Activated CD4-positive, alpha-beta memory T cell treated with anti-CD3 and anti-CD28 coated beads for 36 hours (primary cell): ENCODE results near the gene CSGALNACT2. TPM values are rescaled to one million over a fixed set of nuclear protein-coding genes. Genes with fewer than 3 reads are reported as not detected.

Experiments
- CTCF ChIA-PET: fragments of 350-600 bp; sonication (Branson Sonifier 250); formaldehyde crosslinking; loops from one replicate; lab custom pipeline; 2021; ENCODE audit warnings: antibody characterized with exemption, inconsistent platforms; lab: Charles Lee
- POLR2A ChIA-PET: fragments of 350-600 bp; sonication (Branson Sonifier 250); formaldehyde crosslinking; loops from one replicate; lab custom pipeline; 2021; ENCODE audit warnings: antibody characterized with exemption; lab: Charles Lee
- DNase-seq: peaks from one replicate; pipeline ENCODE4 v3.0.0-alpha.2; 2020
- H3K27ac Mint-ChIP-seq: one replicate; pipeline ENCODE4 v1.8.0; 2021; ENCODE audit warnings: mixed read lengths
- H3K27me3 Mint-ChIP-seq: one replicate; pipeline ENCODE4 v1.8.0; 2021; ENCODE audit warnings: mixed read lengths
- H3K36me3 Mint-ChIP-seq: one replicate; pipeline ENCODE4 v1.8.0; 2021; ENCODE audit warnings: mixed read lengths
- H3K4me1 Mint-ChIP-seq: one replicate; pipeline ENCODE4 v1.8.0; 2021; ENCODE audit warnings: low read depth, mixed read lengths
- H3K4me3 Mint-ChIP-seq: one replicate; pipeline ENCODE4 v1.8.0; 2021; ENCODE audit warnings: mild to moderate bottlenecking, mixed read lengths
- H3K9me3 Mint-ChIP-seq: one replicate; pipeline ENCODE4 v1.8.0; 2021; ENCODE audit warnings: mixed read lengths
- intact Hi-C: fragments of 100-400 bp; cut with micrococcal nuclease; formaldehyde crosslinking; loops from one replicate; pipeline ENCODE4 v1.15.1; 2023
- total RNA-seq, 2 experiments: library from RNA; stranded (reverse); gene quantifications; one replicate each; pipeline ENCODE4 v1.2.3, GENCODE V29; 2021

Gene CSGALNACT2
- total RNA-seq, 2 experiments from 2014 or later, result 30.2 to 32.3 TPM

GRCh38 chr10:43156590-43157341 lies 18.5 kb downstream of the CSGALNACT2 start:
- Mint-ChIP-seq H3K27ac (no peak overlapping the region), H3K4me1 (peaks cover 60% of the 10 kb centered on the region), H3K27me3 (no peaks in the 10 kb centered on the region), H3K36me3 (peaks cover 14% of the 10 kb centered on the region), H3K9me3 (no peaks in the 10 kb centered on the region), H3K4me3 (no peak overlapping the region)
- ChIA-PET CTCF (interaction anchor here (1.7 kb wide), 1 partner anchor 45 kb away, joined by 3 read pairs; no protein-coding TSS in a partner anchor), POLR2A (no interaction called here)
- intact Hi-C loops, result no loop called here
- DNase-seq, result no peak

- intact Hi-C loops, result no loop called here
- H3K27ac Mint-ChIP-seq, result no peak overlapping the region
- DNase-seq, result no peak
- peaks cover 66% of the 10 kb centered on the region for H3K4me1 Mint-ChIP-seq
- peaks cover 27% of the 10 kb centered on the region for H3K36me3 Mint-ChIP-seq
- CTCF ChIA-PET, result interaction anchor here (1.8 to 2.2 kb wide), 2 partner anchors 20 to 43 kb away, joined by 4 to 8 read pairs; partner anchors contain the start of gene CSGALNACT2
- no peak overlapping the region for H3K4me3 Mint-ChIP-seq
- POLR2A ChIA-PET, result no interaction called here
- H3K9me3 Mint-ChIP-seq, result no peaks in the 10 kb centered on the region
- H3K27me3 Mint-ChIP-seq, result no peaks in the 10 kb centered on the region
These were observed 20.4 kb downstream of the CSGALNACT2 start for GRCh38 chr10:43158636-43159035.

GRCh38 chr10:43160046-43160920 lies 22.0 kb downstream of the CSGALNACT2 start:
- ChIA-PET CTCF (interaction anchor here (1.3 to 2.2 kb wide), 4 partner anchors 12 to 41 kb away, joined by 3 to 8 read pairs (median 4); partner anchors contain the start of gene CSGALNACT2), POLR2A (interaction anchor here (1.2 to 2.5 kb wide), 4 partner anchors 21 to 42 kb away, joined by 3 to 26 read pairs (median 5); partner anchors contain the start of gene CSGALNACT2)
- Mint-ChIP-seq H3K4me3 (peak overlapping the region; percentile 20), H3K27ac (peak overlapping the region; percentile 89), H3K9me3 (no peaks in the 10 kb centered on the region), H3K4me1 (peaks cover 60% of the 10 kb centered on the region), H3K27me3 (no peaks in the 10 kb centered on the region), H3K36me3 (peaks cover 32% of the 10 kb centered on the region)
- peak; percentile 66 for DNase-seq
- intact Hi-C loops, result loop anchor here (1.0 kb wide), 3 partner anchors 20 to 359 kb away; no protein-coding TSS in a partner anchor

GRCh38 chr10:43160921-43161255 lies 22.6 kb downstream of the CSGALNACT2 start:
- H3K4me3 Mint-ChIP-seq, result peak overlapping the region; percentile 20
- intact Hi-C loops, result loop anchor here (1.0 kb wide), 3 partner anchors 21 to 360 kb away; no protein-coding TSS in a partner anchor
- peaks cover 32% of the 10 kb centered on the region for H3K36me3 Mint-ChIP-seq
- no peaks in the 10 kb centered on the region for H3K9me3 Mint-ChIP-seq
- POLR2A ChIA-PET, result interaction anchor here (1.2 to 2.5 kb wide), 4 partner anchors 21 to 41 kb away, joined by 3 to 26 read pairs (median 5); partner anchors contain the start of gene CSGALNACT2
- CTCF ChIA-PET, result interaction anchor here (1.4 kb wide), 1 partner anchor 300 kb away, joined by 3 read pairs; no protein-coding TSS in a partner anchor
- H3K27ac Mint-ChIP-seq, result peak overlapping the region; percentile 89
- no peaks in the 10 kb centered on the region for H3K27me3 Mint-ChIP-seq
- peaks cover 56% of the 10 kb centered on the region for H3K4me1 Mint-ChIP-seq
- DNase-seq, result peak; percentile 57

GRCh38 chr10:43162604-43163003 lies 24.4 kb downstream of the CSGALNACT2 start:
- Mint-ChIP-seq H3K4me1 (peaks cover 51% of the 10 kb centered on the region), H3K27ac (no peak overlapping the region), H3K4me3 (no peak overlapping the region), H3K9me3 (no peaks in the 10 kb centered on the region), H3K27me3 (no peaks in the 10 kb centered on the region), H3K36me3 (peaks cover 26% of the 10 kb centered on the region)
- intact Hi-C loops, result no loop called here
- CTCF ChIA-PET, result interaction anchor here (1.3 kb wide), 1 partner anchor 39 kb away, joined by 5 read pairs; no protein-coding TSS in a partner anchor
- no peak for DNase-seq
- POLR2A ChIA-PET, result interaction anchor here (0.6 kb wide), 1 partner anchor 23 kb away, joined by 3 read pairs; no protein-coding TSS in a partner anchor

- H3K4me1 Mint-ChIP-seq, result peaks cover 35% of the 10 kb centered on the region
- no peak for DNase-seq
- H3K4me3 Mint-ChIP-seq, result no peak overlapping the region
- ChIA-PET CTCF (no interaction called here), POLR2A (no interaction called here)
- no peaks in the 10 kb centered on the region for H3K9me3 Mint-ChIP-seq
- no peak overlapping the region for H3K27ac Mint-ChIP-seq
- H3K27me3 Mint-ChIP-seq, result no peaks in the 10 kb centered on the region
- peaks cover 39% of the 10 kb centered on the region for H3K36me3 Mint-ChIP-seq
- intact Hi-C loops, result loop anchor here (1.0 kb wide), 1 partner anchor 26 kb away; no protein-coding TSS in a partner anchor
These were observed 28.1 kb downstream of the CSGALNACT2 start for GRCh38 chr10:43166207-43166879.

GRCh38 chr10:43166880-43167497 lies 28.7 kb downstream of the CSGALNACT2 start:
- ChIA-PET CTCF (no interaction called here), POLR2A (no interaction called here)
- H3K4me1 Mint-ChIP-seq, result peaks cover 32% of the 10 kb centered on the region
- H3K4me3 Mint-ChIP-seq, result no peak overlapping the region
- H3K9me3 Mint-ChIP-seq, result no peaks in the 10 kb centered on the region
- DNase-seq, result no peak
- no peaks in the 10 kb centered on the region for H3K27me3 Mint-ChIP-seq
- intact Hi-C loops, result loop anchor here (1.0 kb wide), 1 partner anchor 27 kb away; no protein-coding TSS in a partner anchor
- peaks cover 38% of the 10 kb centered on the region for H3K36me3 Mint-ChIP-seq
- H3K27ac Mint-ChIP-seq, result no peak overlapping the region

- ChIA-PET POLR2A (no interaction called here), CTCF (no interaction called here)
- Mint-ChIP-seq H3K4me3 (no peak overlapping the region), H3K27me3 (no peaks in the 10 kb centered on the region), H3K9me3 (no peaks in the 10 kb centered on the region), H3K4me1 (peaks cover 31% of the 10 kb centered on the region), H3K36me3 (peaks cover 40% of the 10 kb centered on the region), H3K27ac (no peak overlapping the region)
- no peak for DNase-seq
- intact Hi-C loops, result no loop called here
These were observed 29.2 kb downstream of the CSGALNACT2 start for GRCh38 chr10:43167498-43167889.

- Mint-ChIP-seq H3K27ac (no peak overlapping the region), H3K9me3 (no peaks in the 10 kb centered on the region), H3K36me3 (peaks cover 46% of the 10 kb centered on the region), H3K27me3 (no peaks in the 10 kb centered on the region), H3K4me3 (no peak overlapping the region), H3K4me1 (peaks cover 29% of the 10 kb centered on the region)
- ChIA-PET CTCF (interaction anchor here (0.9 to 3.0 kb wide), 3 partner anchors 30 to 178 kb away, joined by 4 to 12 read pairs (median 5); no protein-coding TSS in a partner anchor), POLR2A (no interaction called here)
- intact Hi-C loops, result no loop called here
- DNase-seq, result no peak
These were observed 32.2 kb downstream of the CSGALNACT2 start for GRCh38 chr10:43170491-43170890.

GRCh38 chr10:43172645-43173044 lies 34.4 kb downstream of the CSGALNACT2 start:
- POLR2A ChIA-PET, result no interaction called here
- no peak for DNase-seq
- Mint-ChIP-seq H3K4me1 (peaks cover 17% of the 10 kb centered on the region), H3K27me3 (no peaks in the 10 kb centered on the region), H3K36me3 (peaks cover 59% of the 10 kb centered on the region), H3K4me3 (no peak overlapping the region), H3K27ac (peak overlapping the region; percentile 0), H3K9me3 (peaks cover 4% of the 10 kb centered on the region)
- intact Hi-C loops, result no loop called here
- CTCF ChIA-PET, result interaction anchor here (0.6 to 3.0 kb wide), 7 partner anchors 13 to 361 kb away, joined by 3 to 12 read pairs (median 5); partner anchors contain the start of gene CSGALNACT2

GRCh38 chr10:43173120-43173519 lies 34.9 kb downstream of the CSGALNACT2 start:
- intact Hi-C loops, result no loop called here
- Mint-ChIP-seq H3K27ac (peak overlapping the region; percentile 0), H3K4me1 (peaks cover 17% of the 10 kb centered on the region), H3K36me3 (peaks cover 63% of the 10 kb centered on the region), H3K9me3 (peaks cover 8% of the 10 kb centered on the region), H3K4me3 (no peak overlapping the region), H3K27me3 (no peaks in the 10 kb centered on the region)
- DNase-seq, result no peak
- ChIA-PET POLR2A (no interaction called here), CTCF (interaction anchor here (0.6 to 3.0 kb wide), 4 partner anchors 13 to 287 kb away, joined by 3 to 12 read pairs (median 4); no protein-coding TSS in a partner anchor)
